SK-N-SH (cell line): ENCODE measurements around the gene RASL11B. TPM values are rescaled to one million over a fixed set of nuclear protein-coding genes. Genes with fewer than 3 reads are reported as not detected.

Experiments
- CTCF ChIA-PET: fragments of 300-600, 350-600 bp; formaldehyde crosslinking; extraction: SDS; loops from one replicate; lab custom pipeline; 2021; lab: Yijun Ruan, JAX
- POLR2A ChIA-PET: fragments of 350-600 bp; sonication (Branson Sonifier 250); formaldehyde crosslinking; extraction: SDS; loops from one replicate; lab custom pipeline; 2020; ENCODE audit warnings: antibody characterized with exemption, inconsistent platforms; lab: Yijun Ruan, JAX
- DNase-seq: peaks from one replicate; pipeline ENCODE4 v3.0.0; 2012
- H2AFZ ChIP-seq: fragments of 200-600 bp; sonication (generic); 2 replicates; pipeline ENCODE4 v1.8.1; 2016; ENCODE audit warnings: antibody characterized with exemption, mild to moderate bottlenecking, low read depth
- H3F3A ChIP-seq: fragments of 200-600 bp; sonication (generic); replicated peaks from 2 replicates; pipeline ENCODE3; 2016; ENCODE audit warnings: antibody characterized with exemption, mild to moderate bottlenecking; ENCODE audit not compliant: insufficient read depth
- H3K27ac ChIP-seq, 2 experiments: fragments of 200-500 bp in 1 of 2; fragments of 200-600 bp in 1 of 2; sonication (Bioruptor generic) in 1 of 2; sonication (generic), shearing (Covaris generic) in 1 of 2; 2 replicates each; pipeline versions ENCODE4 v1.5.1 to v1.6.1; 2014 to 2016; ENCODE audit warnings: low read depth in 2 of 2, inconsistent platforms in 1 of 2, low read length in 1 of 2, mild to moderate bottlenecking in 1 of 2, mixed read lengths in 1 of 2
- H3K27me3 ChIP-seq: fragments of 200-600 bp; sonication (generic), shearing (Covaris generic); 2 replicates; pipeline ENCODE4 v1.6.1; 2016; ENCODE audit warnings: mixed run types; ENCODE audit not compliant: insufficient read depth
- H3K36me3 ChIP-seq, 2 experiments: fragments of 200-500 bp in 1 of 2; fragments of 200-600 bp in 1 of 2; sonication (Bioruptor generic) in 1 of 2; sonication (generic) in 1 of 2; replicated peaks in 1 of 2; 2 replicates each; pipeline versions ENCODE3 to v1.5.1; 2014 to 2016; ENCODE audit warnings: low read length in 1 of 2, mild to moderate bottlenecking in 1 of 2; ENCODE audit not compliant: insufficient read depth in 2 of 2, control insufficient read depth in 1 of 2
- H3K4me1 ChIP-seq, 2 experiments: fragments of 200-500 bp in 1 of 2; fragments of 200-600 bp in 1 of 2; sonication (Bioruptor generic) in 1 of 2; sonication (generic), shearing (Covaris generic) in 1 of 2; 2 replicates each; pipeline versions ENCODE4 v1.5.1 to v1.6.1; 2014 to 2016; ENCODE audit warnings: low read depth in 1 of 2, low read length in 1 of 2, mixed run types in 1 of 2; ENCODE audit not compliant: insufficient read depth in 2 of 2, control insufficient read depth in 1 of 2
- H3K4me2 ChIP-seq: fragments of 200-600 bp; sonication (generic), shearing (Covaris generic); 2 replicates; pipeline ENCODE4 v1.6.1; 2017; ENCODE audit warnings: mixed run types
- H3K4me3 ChIP-seq, 2 experiments: fragments of 200-500 bp in 1 of 2; fragments of 200-600 bp in 1 of 2; sonication (Bioruptor generic) in 1 of 2; sonication (generic), shearing (Covaris generic) in 1 of 2; 2 replicates each; pipeline versions ENCODE4 v1.5.1 to v1.8.1; 2014 to 2016; ENCODE audit warnings: low read depth in 2 of 2, inconsistent platforms in 1 of 2, low read length in 1 of 2, mild to moderate bottlenecking in 1 of 2, mixed read lengths in 1 of 2, moderate library complexity in 1 of 2
- H3K79me2 ChIP-seq: fragments of 200-600 bp; sonication (generic); 2 replicates; pipeline ENCODE4 v1.8.1; 2017; ENCODE audit warnings: mild to moderate bottlenecking; ENCODE audit not compliant: insufficient read depth
- H3K9ac ChIP-seq: fragments of 200-600 bp; sonication (generic); 2 replicates; pipeline ENCODE4 v1.6.1; 2017; ENCODE audit warnings: mixed run types
- H3K9me2 ChIP-seq: fragments of 200-600 bp; sonication (generic); 2 replicates; pipeline ENCODE4 v1.6.1; 2017; ENCODE audit warnings: mixed run types
- H3K9me3 ChIP-seq: fragments of 200-600 bp; sonication (generic); 2 replicates; pipeline ENCODE4 v1.6.1; 2017; ENCODE audit warnings: mixed run types, mild to moderate bottlenecking, moderate library complexity
- H4K20me1 ChIP-seq: fragments of 200-600 bp; sonication (generic); 2 replicates; pipeline ENCODE4 v1.6.1; 2017; ENCODE audit warnings: mild to moderate bottlenecking, mixed run types; ENCODE audit not compliant: insufficient read depth
- EZH2phosphoT487 ChIP-seq: fragments of 200-600 bp; sonication (generic); IDR thresholded peaks from 2 replicates; pipeline ENCODE4 v1.6.1; 2017; ENCODE audit warnings: low read depth, mixed run types, mild to moderate bottlenecking, antibody characterized with exemption, moderate library complexity, borderline replicate concordance
- FOSL2 ChIP-seq: IDR thresholded peaks from 2 replicates; pipeline ENCODE4 v1.4.0; 2012; ENCODE audit warnings: low read depth, mild to moderate bottlenecking, moderate library complexity, borderline replicate concordance
- GATA2 ChIP-seq: sonication (generic); formaldehyde crosslinking; IDR thresholded peaks from 2 replicates; pipeline ENCODE4 v1.5.0; 2020; ENCODE audit warnings: mild to moderate bottlenecking, missing genetic modification reagents
- IRF3 ChIP-seq: fragments of 150-350 bp; IDR thresholded peaks from 2 replicates; pipeline ENCODE4 v1.6.1; 2016; ENCODE audit warnings: mild to moderate bottlenecking, low read depth, low read length
- JUND ChIP-seq: IDR thresholded peaks from 2 replicates; pipeline ENCODE4 v1.4.0; 2012
- MEF2A ChIP-seq: IDR thresholded peaks from 2 replicates; pipeline ENCODE4 v1.4.0; 2012; ENCODE audit warnings: low read depth, borderline replicate concordance
- MXI1 ChIP-seq: IDR thresholded peaks from 2 replicates; pipeline ENCODE4 v1.6.1; 2012; ENCODE audit warnings: mild to moderate bottlenecking, low read depth, low read length, improper control_type of control experiment
- NFIC ChIP-seq: IDR thresholded peaks from 2 replicates; pipeline ENCODE4 v1.4.0; 2012; ENCODE audit warnings: borderline replicate concordance
- POLR2AphosphoS5 ChIP-seq: IDR thresholded peaks from 2 replicates; pipeline ENCODE4 v1.6.1; 2012; ENCODE audit warnings: low read depth, low read length
- RAD21 ChIP-seq: IDR thresholded peaks from 2 replicates; pipeline ENCODE4 v1.6.1; 2012; ENCODE audit warnings: mild to moderate bottlenecking, low read length
- RCOR1 ChIP-seq: fragments of 150-350 bp; IDR thresholded peaks from 2 replicates; pipeline ENCODE4 v1.6.1; 2017; ENCODE audit warnings: antibody characterized with exemption, low read length
- RFX5 ChIP-seq: IDR thresholded peaks from 2 replicates; pipeline ENCODE4 v1.6.1; 2012; ENCODE audit warnings: mild to moderate bottlenecking, improper control_type of control experiment, low read length
- RXRA ChIP-seq: IDR thresholded peaks from 2 replicates; pipeline ENCODE4 v1.4.0; 2012; ENCODE audit warnings: low read depth, mild to moderate bottlenecking, borderline replicate concordance
- TAF1 ChIP-seq: IDR thresholded peaks from 2 replicates; pipeline ENCODE4 v1.6.1; 2012; ENCODE audit warnings: low read depth, mild to moderate bottlenecking, low read length, moderate library complexity, borderline replicate concordance
- TCF12 ChIP-seq: IDR thresholded peaks from 2 replicates; pipeline ENCODE4 v1.4.0; 2012
- TEAD4 ChIP-seq: IDR thresholded peaks from 2 replicates; pipeline ENCODE4 v1.4.0; 2012; ENCODE audit warnings: mild to moderate bottlenecking, borderline replicate concordance; ENCODE audit not compliant: insufficient read depth
- USF2 ChIP-seq: fragments of 150-350 bp; IDR thresholded peaks from 2 replicates; pipeline ENCODE4 v1.6.1; 2017; ENCODE audit warnings: antibody characterized with exemption, low read length, low read depth, borderline replicate concordance
- YY1 ChIP-seq: IDR thresholded peaks from 2 replicates; pipeline ENCODE4 v1.4.0; 2012; ENCODE audit warnings: low read depth, mild to moderate bottlenecking
- WGBS: methylation state at CpG from one replicate; pipeline ENCODE4 v1.1.6; 2017; ENCODE audit warnings: low lambda C conversion rate; 5-methylcytosine and 5-hydroxymethylcytosine counted together
- polyA plus RNA-seq, 3 experiments: library from polyadenylated mRNA; depleted of rRNA; stranded (reverse); fragments of >200 nt; gene quantifications; 2 replicates each; pipeline ENCODE4 v1.2.3, GENCODE V29; 2012
- TF ChIP-seq, protein P1 (sequence below): IDR thresholded peaks from 2 replicates; pipeline ENCODE4 v1.4.0; 2012; ENCODE audit warnings: low read depth, borderline replicate concordance
- TF ChIP-seq, protein P2 (sequence below): IDR thresholded peaks from 2 replicates; pipeline ENCODE4 v1.6.1; 2012; ENCODE audit warnings: mild to moderate bottlenecking, low read depth, low read length, moderate library complexity
- TF ChIP-seq, protein P3 (sequence below): IDR thresholded peaks from 2 replicates; pipeline ENCODE4; 2012
- TF ChIP-seq, protein P4 (sequence below): IDR thresholded peaks from 2 replicates; pipeline ENCODE4 v1.4.0; 2012; ENCODE audit warnings: low read depth, borderline replicate concordance

RASL11B gene
- polyA plus RNA-seq, 1 of the 3 experiments (the other 2 are of a cell fraction), result 0.54 TPM

DNA sequence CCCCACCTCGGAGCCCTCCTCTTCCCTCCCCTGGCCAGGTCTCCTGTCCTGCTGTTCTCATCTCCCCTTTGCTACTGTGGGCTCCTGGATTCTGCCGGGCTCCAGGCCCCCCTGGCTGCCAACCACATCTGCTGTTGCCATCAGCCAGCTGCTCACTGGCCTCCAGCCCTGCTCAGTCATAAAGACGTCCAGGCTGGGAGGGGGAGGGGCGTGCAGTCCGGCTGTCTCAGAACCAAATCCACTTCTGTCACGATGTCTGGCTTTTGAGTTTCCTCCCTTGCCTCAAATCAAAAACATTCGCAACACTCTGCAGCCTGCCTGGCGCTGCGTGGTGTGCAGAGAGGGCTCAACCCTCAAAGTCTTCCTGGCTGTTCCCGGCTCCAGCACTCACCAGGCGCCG is 7.1 kb downstream of the RASL11B start:
- Histone ChIP-seq H3K9me2 (no peaks in the 10 kb centered on the region), H3K9ac (no peak overlapping the region), H3K36me3 (peaks cover 0 to 15% of the 10 kb centered on the region in 2 experiments), H3K9me3 (no peaks in the 10 kb centered on the region), H3K4me3 (no peak overlapping the region), H4K20me1 (no peaks in the 10 kb centered on the region), H3K79me2 (no peaks in the 10 kb centered on the region), H3K27me3 (no peaks in the 10 kb centered on the region), H3K4me2 (no peak overlapping the region), H3F3A (peaks cover 4% of the 10 kb centered on the region), H3K4me1 (peaks cover 0 to 76% of the 10 kb centered on the region in 2 experiments; a peak in 3 of 4 replicates), H3K27ac (peak overlapping the region; percentile 25 to 100; a peak in 3 of 4 replicates), H2AFZ (no peak overlapping the region)
- POLR2A ChIA-PET, result interaction anchor here (0.7 to 3.8 kb wide), 5 partner anchors 16 to 1363 kb away, joined by 3 to 28 read pairs (median 4); no protein-coding TSS in a partner anchor
- DNase-seq, result peak; percentile 88
- CTCF ChIA-PET, result interaction anchor here (1.0 to 5.1 kb wide), 5 partner anchors 42 to 1365 kb away, joined by 4 to 55 read pairs (median 9); no protein-coding TSS in a partner anchor
- 25% methylated on average over 8 of the region's 12 CpGs for WGBS
- TF ChIP-seq JUND (no peak), RCOR1 (peak; percentile 95), MEF2A (no peak), RFX5 (no peak), TCF12 (no peak; the same call in 1 of the 2 replicates), FOSL2 (no peak), RXRA (no peak), TEAD4 (no peak), MXI1 (peak; percentile 92), EZH2phosphoT487 (no peak), YY1 (no peak), IRF3 (no peak), USF2 (no peak), NFIC (no peak), TAF1 (no peak), POLR2AphosphoS5 (no peak), GATA2 (CRISPR knock-in tag) (peak; percentile 98), RAD21 (peak; percentile 40; the same call in 1 of the 2 replicates)
- TF ChIP-seq, protein P1, sequence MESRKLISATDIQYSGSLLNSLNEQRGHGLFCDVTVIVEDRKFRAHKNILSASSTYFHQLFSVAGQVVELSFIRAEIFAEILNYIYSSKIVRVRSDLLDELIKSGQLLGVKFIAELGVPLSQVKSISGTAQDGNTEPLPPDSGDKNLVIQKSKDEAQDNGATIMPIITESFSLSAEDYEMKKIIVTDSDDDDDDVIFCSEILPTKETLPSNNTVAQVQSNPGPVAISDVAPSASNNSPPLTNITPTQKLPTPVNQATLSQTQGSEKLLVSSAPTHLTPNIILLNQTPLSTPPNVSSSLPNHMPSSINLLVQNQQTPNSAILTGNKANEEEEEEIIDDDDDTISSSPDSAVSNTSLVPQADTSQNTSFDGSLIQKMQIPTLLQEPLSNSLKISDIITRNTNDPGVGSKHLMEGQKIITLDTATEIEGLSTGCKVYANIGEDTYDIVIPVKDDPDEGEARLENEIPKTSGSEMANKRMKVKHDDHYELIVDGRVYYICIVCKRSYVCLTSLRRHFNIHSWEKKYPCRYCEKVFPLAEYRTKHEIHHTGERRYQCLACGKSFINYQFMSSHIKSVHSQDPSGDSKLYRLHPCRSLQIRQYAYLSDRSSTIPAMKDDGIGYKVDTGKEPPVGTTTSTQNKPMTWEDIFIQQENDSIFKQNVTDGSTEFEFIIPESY, result no peak
- TF ChIP-seq, protein P2, sequence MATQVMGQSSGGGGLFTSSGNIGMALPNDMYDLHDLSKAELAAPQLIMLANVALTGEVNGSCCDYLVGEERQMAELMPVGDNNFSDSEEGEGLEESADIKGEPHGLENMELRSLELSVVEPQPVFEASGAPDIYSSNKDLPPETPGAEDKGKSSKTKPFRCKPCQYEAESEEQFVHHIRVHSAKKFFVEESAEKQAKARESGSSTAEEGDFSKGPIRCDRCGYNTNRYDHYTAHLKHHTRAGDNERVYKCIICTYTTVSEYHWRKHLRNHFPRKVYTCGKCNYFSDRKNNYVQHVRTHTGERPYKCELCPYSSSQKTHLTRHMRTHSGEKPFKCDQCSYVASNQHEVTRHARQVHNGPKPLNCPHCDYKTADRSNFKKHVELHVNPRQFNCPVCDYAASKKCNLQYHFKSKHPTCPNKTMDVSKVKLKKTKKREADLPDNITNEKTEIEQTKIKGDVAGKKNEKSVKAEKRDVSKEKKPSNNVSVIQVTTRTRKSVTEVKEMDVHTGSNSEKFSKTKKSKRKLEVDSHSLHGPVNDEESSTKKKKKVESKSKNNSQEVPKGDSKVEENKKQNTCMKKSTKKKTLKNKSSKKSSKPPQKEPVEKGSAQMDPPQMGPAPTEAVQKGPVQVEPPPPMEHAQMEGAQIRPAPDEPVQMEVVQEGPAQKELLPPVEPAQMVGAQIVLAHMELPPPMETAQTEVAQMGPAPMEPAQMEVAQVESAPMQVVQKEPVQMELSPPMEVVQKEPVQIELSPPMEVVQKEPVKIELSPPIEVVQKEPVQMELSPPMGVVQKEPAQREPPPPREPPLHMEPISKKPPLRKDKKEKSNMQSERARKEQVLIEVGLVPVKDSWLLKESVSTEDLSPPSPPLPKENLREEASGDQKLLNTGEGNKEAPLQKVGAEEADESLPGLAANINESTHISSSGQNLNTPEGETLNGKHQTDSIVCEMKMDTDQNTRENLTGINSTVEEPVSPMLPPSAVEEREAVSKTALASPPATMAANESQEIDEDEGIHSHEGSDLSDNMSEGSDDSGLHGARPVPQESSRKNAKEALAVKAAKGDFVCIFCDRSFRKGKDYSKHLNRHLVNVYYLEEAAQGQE, result no peak
- TF ChIP-seq, protein P3, sequence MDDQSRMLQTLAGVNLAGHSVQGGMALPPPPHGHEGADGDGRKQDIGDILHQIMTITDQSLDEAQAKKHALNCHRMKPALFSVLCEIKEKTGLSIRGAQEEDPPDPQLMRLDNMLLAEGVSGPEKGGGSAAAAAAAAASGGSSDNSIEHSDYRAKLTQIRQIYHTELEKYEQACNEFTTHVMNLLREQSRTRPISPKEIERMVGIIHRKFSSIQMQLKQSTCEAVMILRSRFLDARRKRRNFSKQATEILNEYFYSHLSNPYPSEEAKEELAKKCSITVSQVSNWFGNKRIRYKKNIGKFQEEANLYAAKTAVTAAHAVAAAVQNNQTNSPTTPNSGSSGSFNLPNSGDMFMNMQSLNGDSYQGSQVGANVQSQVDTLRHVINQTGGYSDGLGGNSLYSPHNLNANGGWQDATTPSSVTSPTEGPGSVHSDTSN, result no peak
- TF ChIP-seq, protein P4, sequence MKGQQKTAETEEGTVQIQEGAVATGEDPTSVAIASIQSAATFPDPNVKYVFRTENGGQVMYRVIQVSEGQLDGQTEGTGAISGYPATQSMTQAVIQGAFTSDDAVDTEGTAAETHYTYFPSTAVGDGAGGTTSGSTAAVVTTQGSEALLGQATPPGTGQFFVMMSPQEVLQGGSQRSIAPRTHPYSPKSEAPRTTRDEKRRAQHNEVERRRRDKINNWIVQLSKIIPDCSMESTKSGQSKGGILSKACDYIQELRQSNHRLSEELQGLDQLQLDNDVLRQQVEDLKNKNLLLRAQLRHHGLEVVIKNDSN, result no peak
